GM23338 (cell line): Measurements from ENCODE around the gene SLC30A1. TPM values are rescaled to one million over a fixed set of nuclear protein-coding genes. Genes with fewer than 3 reads are reported as not detected.

ENCODE experiments used
- ATAC-seq: fragments of 200-7000 bp; cut with Tn5 transposase; 3 replicates; pipeline ENCODE4 v1.9.1; 2020
- DNase-seq: peaks from one replicate; pipeline ENCODE4 v3.0.0-alpha.2; 2015; ENCODE audit warnings: low spot score
- H2AFZ ChIP-seq: fragments of 200-600 bp; sonication (generic); 2 replicates; pipeline ENCODE4 v1.8.0; 2016; ENCODE audit warnings: antibody characterized with exemption, mild to moderate bottlenecking, moderate library complexity
- H3F3A ChIP-seq: fragments of 200-600 bp; sonication (generic); replicated peaks from 2 replicates; pipeline ENCODE4 v1.8.0; 2017; ENCODE audit warnings: antibody characterized with exemption, mixed run types, low read depth
- H3K27ac ChIP-seq: fragments of 200-600 bp; sonication (generic); 2 replicates; pipeline ENCODE4 v1.6.1; 2016; ENCODE audit warnings: low read depth
- H3K27me3 ChIP-seq: fragments of 200-600 bp; sonication (generic); 2 replicates; pipeline ENCODE4 v1.8.0; 2016; ENCODE audit warnings: mild to moderate bottlenecking, mixed run types, moderate library complexity; ENCODE audit not compliant: insufficient read depth
- H3K36me3 ChIP-seq: fragments of 200-600 bp; sonication (generic); 2 replicates; pipeline ENCODE4 v1.8.0; 2016; ENCODE audit warnings: mild to moderate bottlenecking; ENCODE audit not compliant: insufficient read depth
- H3K4me1 ChIP-seq: fragments of 200-600 bp; sonication (generic); 2 replicates; pipeline ENCODE4 v1.8.0; 2016; ENCODE audit warnings: mild to moderate bottlenecking, moderate library complexity; ENCODE audit not compliant: insufficient read depth
- H3K4me2 ChIP-seq: fragments of 200-600 bp; sonication (generic); 2 replicates; pipeline ENCODE4 v1.7.1; 2017; ENCODE audit warnings: mixed run types
- H3K4me3 ChIP-seq: fragments of 200-600 bp; sonication (generic); 2 replicates; pipeline ENCODE4 v1.6.1; 2016; ENCODE audit warnings: mixed run types
- H3K79me2 ChIP-seq: fragments of 200-600 bp; sonication (generic); replicated peaks from 2 replicates; pipeline ENCODE4 v1.8.0; 2017; ENCODE audit warnings: mild to moderate bottlenecking; ENCODE audit not compliant: insufficient read depth
- H3K9me2 ChIP-seq: fragments of 200-600 bp; sonication (generic); 2 replicates; pipeline ENCODE4 v1.8.0; 2017; ENCODE audit not compliant: insufficient read depth
- H4K20me1 ChIP-seq: fragments of 200-600 bp; sonication (generic); replicated peaks from 2 replicates; pipeline ENCODE4 v1.8.0; 2017; ENCODE audit warnings: mild to moderate bottlenecking; ENCODE audit not compliant: insufficient read depth
- H3K27ac Mint-ChIP-seq: 2 replicates; pipeline ENCODE4 v1.8.0; 2020; ENCODE audit warnings: inconsistent platforms, mild to moderate bottlenecking, moderate library complexity, mixed read lengths
- H3K27me3 Mint-ChIP-seq: 3 replicates; pipeline ENCODE4 v1.8.0; 2022; ENCODE audit warnings: low read depth, mild to moderate bottlenecking, moderate library complexity, mixed read lengths, inconsistent platforms; ENCODE audit not compliant: insufficient read depth, poor library complexity
- H3K36me3 Mint-ChIP-seq: 3 replicates; pipeline ENCODE4 v1.8.0; 2021; ENCODE audit warnings: low read depth, mild to moderate bottlenecking, inconsistent platforms, moderate library complexity, mixed read lengths
- H3K4me1 Mint-ChIP-seq: 3 replicates; pipeline ENCODE4 v1.8.0; 2020; ENCODE audit warnings: mild to moderate bottlenecking, inconsistent platforms, mixed read lengths
- H3K4me3 Mint-ChIP-seq: 3 replicates; pipeline ENCODE4 v1.8.0; 2021; ENCODE audit warnings: moderate library complexity, mild to moderate bottlenecking, inconsistent platforms, mixed read lengths
- H3K9me3 Mint-ChIP-seq: 3 replicates; pipeline ENCODE4 v1.8.0; 2020; ENCODE audit warnings: moderate library complexity, mild to moderate bottlenecking, inconsistent platforms, mixed read lengths
- CREB1 ChIP-seq: fragments of 250-450 bp; sonication (Bioruptor Pico); IDR thresholded peaks from 2 replicates; pipeline ENCODE4 v1.5.0; 2020; ENCODE audit warnings: low read depth, mild to moderate bottlenecking, moderate library complexity
- EZH2phosphoT487 ChIP-seq: fragments of 200-600 bp; sonication (generic); IDR thresholded peaks from one replicate; pipeline ENCODE4 v1.8.1; 2018; ENCODE audit warnings: antibody characterized with exemption; ENCODE audit not compliant: unreplicated experiment
- JUNB ChIP-seq: IDR thresholded peaks from one replicate; pipeline ENCODE4 v1.6.1; 2016; ENCODE audit warnings: antibody characterized with exemption; ENCODE audit not compliant: unreplicated experiment
- NANOG ChIP-seq: IDR thresholded peaks from 2 replicates; pipeline ENCODE4 v1.6.1; 2016; ENCODE audit warnings: antibody characterized with exemption, borderline replicate concordance
- POLR2AphosphoS5 ChIP-seq: IDR thresholded peaks from 2 replicates; pipeline ENCODE4 v1.6.1; 2016; ENCODE audit warnings: antibody characterized with exemption, low read depth
- ZNF114 ChIP-seq: fragments of 250-450 bp; sonication (Bioruptor Pico); IDR thresholded peaks from 2 replicates; pipeline ENCODE4 v1.5.0; 2020; ENCODE audit warnings: mild to moderate bottlenecking, moderate library complexity
- ZNF331 ChIP-seq: fragments of 250-450 bp; sonication (Bioruptor Pico); IDR thresholded peaks from 2 replicates; pipeline ENCODE4 v1.5.0; 2020; ENCODE audit warnings: low read depth, mild to moderate bottlenecking, moderate library complexity
- polyA plus RNA-seq: library from polyadenylated mRNA; unstranded; fragments of >200 nt; fragmentation: Nextera tagmentation; extraction: Ambion mirVana; gene quantifications from 2 replicates; pipeline ENCODE4 v1.2.1, GENCODE V29; 2016
- total RNA-seq: library from RNA; depleted of rRNA; stranded (reverse); fragments of >200 nt; shearing (Covaris generic); gene quantifications from 2 replicates; pipeline ENCODE4 v1.2.3, GENCODE V29; 2014
- TF ChIP-seq, protein P1 (sequence below): fragments of 250-450 bp; sonication (Bioruptor Pico); IDR thresholded peaks from 2 replicates; pipeline ENCODE4 v1.5.0; 2020; ENCODE audit warnings: mild to moderate bottlenecking, moderate library complexity
- TF ChIP-seq, protein P2 (sequence below), 2 experiments: fragments of 200-600 bp in 1 of 2; sonication (generic) in 1 of 2; conservative IDR thresholded peaks; 2 replicates each; pipeline versions ENCODE4 v1.5.1 to v1.6.1; 2016 to 2017; ENCODE audit warnings: antibody characterized with exemption in 2 of 2, low read depth in 2 of 2, mild to moderate bottlenecking in 2 of 2, moderate library complexity in 1 of 2
- TF ChIP-seq, protein P3 (sequence below): IDR thresholded peaks from one replicate; pipeline ENCODE4 v1.6.1; 2018; ENCODE audit warnings: antibody characterized with exemption; ENCODE audit not compliant: unreplicated experiment

The SLC30A1 gene
- total and polyA plus RNA-seq, 2 experiments from 2014 or later = 3.3 to 17.7 TPM

DNA sequence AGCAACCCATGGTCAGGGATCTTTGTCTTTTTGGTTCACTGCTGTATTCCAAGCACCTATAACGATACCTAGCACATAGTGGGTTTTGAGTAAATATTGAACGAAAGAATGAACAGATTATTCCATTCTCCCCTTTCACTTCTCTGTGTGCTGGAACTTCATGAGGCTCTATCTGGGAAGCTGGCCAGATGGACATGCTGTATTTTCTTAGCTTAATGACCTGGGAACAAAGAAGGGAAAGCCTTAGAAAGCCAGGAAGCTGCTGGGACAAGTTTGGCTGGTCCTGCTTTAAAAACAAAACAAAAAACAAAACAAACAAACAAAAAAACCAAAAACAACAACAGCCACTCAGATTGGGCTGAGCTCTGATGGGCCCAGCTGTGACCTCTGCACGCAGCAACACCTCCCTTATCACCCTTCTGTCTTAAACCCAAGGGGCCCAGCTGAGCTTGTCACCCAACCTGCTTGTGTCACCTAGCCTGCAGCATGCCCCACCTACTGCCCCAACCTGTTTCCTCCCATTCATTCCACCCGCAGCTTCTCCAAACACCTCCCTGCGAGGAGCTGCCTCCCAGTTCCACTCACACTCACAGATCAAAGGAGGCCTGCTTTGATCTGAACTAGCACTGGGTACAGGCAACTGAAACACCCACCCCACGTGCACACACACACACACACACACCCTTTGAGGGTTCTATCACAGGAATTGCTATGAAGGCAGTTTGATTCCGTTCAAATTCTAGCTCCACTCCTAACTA, 37.1 kb downstream of the SLC30A1 start:
- no peak overlapping the region for H3K4me2 ChIP-seq
- no peak overlapping the region for H3K4me3 ChIP-seq
- Mint-ChIP-seq H3K4me3 (no peak overlapping the region), H3K27ac (no peak overlapping the region), H3K36me3 (peaks cover 12% of the 10 kb centered on the region), H3K27me3 (peaks cover 12% of the 10 kb centered on the region), H3K4me1 (peaks cover 10% of the 10 kb centered on the region), H3K9me3 (peaks cover 22% of the 10 kb centered on the region)
- H3K36me3 ChIP-seq = no peaks in the 10 kb centered on the region
- H4K20me1 ChIP-seq = no peaks in the 10 kb centered on the region
- ATAC-seq (no peak), DNase-seq (no peak)
- no peak overlapping the region for H2AFZ ChIP-seq
- H3K27me3 ChIP-seq = no peaks in the 10 kb centered on the region
- H3K9me2 ChIP-seq = no peaks in the 10 kb centered on the region
- no peaks in the 10 kb centered on the region for H3F3A ChIP-seq
- H3K27ac ChIP-seq = no peak overlapping the region
- TF ChIP-seq ZNF331 (CRISPR knock-in tag) = no peak
- no peaks in the 10 kb centered on the region for H3K79me2 ChIP-seq
- no peaks in the 10 kb centered on the region for H3K4me1 ChIP-seq

DNA sequence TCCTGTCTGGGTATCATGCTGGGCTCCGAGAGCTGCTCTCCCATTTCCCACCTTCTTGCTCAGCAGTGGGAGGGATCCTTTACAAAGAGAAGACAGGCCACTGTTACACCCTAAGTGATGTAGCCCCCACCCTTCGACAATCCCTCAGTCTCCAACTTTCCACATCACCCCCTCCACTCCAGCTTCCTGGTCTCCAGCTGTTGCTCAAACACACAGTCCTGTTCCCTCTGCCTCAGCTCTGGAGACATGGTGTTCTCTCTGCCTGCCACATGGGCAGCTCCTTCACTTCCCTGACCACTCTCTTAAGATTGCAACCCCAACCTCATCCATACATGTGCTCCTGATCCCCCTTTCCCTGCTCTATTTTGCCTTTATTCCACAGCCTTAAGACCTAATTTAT, 37.7 kb downstream of the SLC30A1 start:
- Histone ChIP-seq H3K79me2 (no peaks in the 10 kb centered on the region), H3K4me2 (no peak overlapping the region), H3K9me2 (no peaks in the 10 kb centered on the region), H3F3A (no peaks in the 10 kb centered on the region), H3K4me3 (no peak overlapping the region), H3K36me3 (no peaks in the 10 kb centered on the region), H2AFZ (no peak overlapping the region), H3K27me3 (no peaks in the 10 kb centered on the region), H3K27ac (no peak overlapping the region), H4K20me1 (no peaks in the 10 kb centered on the region), H3K4me1 (no peaks in the 10 kb centered on the region)
- DNase-seq (no peak), ATAC-seq (no peak)
- Mint-ChIP-seq H3K27me3 (peaks cover 12% of the 10 kb centered on the region), H3K4me1 (peaks cover 10% of the 10 kb centered on the region), H3K9me3 (peaks cover 22% of the 10 kb centered on the region), H3K36me3 (peaks cover 12% of the 10 kb centered on the region), H3K27ac (no peak overlapping the region), H3K4me3 (no peak overlapping the region)
- TF ChIP-seq, protein P1, sequence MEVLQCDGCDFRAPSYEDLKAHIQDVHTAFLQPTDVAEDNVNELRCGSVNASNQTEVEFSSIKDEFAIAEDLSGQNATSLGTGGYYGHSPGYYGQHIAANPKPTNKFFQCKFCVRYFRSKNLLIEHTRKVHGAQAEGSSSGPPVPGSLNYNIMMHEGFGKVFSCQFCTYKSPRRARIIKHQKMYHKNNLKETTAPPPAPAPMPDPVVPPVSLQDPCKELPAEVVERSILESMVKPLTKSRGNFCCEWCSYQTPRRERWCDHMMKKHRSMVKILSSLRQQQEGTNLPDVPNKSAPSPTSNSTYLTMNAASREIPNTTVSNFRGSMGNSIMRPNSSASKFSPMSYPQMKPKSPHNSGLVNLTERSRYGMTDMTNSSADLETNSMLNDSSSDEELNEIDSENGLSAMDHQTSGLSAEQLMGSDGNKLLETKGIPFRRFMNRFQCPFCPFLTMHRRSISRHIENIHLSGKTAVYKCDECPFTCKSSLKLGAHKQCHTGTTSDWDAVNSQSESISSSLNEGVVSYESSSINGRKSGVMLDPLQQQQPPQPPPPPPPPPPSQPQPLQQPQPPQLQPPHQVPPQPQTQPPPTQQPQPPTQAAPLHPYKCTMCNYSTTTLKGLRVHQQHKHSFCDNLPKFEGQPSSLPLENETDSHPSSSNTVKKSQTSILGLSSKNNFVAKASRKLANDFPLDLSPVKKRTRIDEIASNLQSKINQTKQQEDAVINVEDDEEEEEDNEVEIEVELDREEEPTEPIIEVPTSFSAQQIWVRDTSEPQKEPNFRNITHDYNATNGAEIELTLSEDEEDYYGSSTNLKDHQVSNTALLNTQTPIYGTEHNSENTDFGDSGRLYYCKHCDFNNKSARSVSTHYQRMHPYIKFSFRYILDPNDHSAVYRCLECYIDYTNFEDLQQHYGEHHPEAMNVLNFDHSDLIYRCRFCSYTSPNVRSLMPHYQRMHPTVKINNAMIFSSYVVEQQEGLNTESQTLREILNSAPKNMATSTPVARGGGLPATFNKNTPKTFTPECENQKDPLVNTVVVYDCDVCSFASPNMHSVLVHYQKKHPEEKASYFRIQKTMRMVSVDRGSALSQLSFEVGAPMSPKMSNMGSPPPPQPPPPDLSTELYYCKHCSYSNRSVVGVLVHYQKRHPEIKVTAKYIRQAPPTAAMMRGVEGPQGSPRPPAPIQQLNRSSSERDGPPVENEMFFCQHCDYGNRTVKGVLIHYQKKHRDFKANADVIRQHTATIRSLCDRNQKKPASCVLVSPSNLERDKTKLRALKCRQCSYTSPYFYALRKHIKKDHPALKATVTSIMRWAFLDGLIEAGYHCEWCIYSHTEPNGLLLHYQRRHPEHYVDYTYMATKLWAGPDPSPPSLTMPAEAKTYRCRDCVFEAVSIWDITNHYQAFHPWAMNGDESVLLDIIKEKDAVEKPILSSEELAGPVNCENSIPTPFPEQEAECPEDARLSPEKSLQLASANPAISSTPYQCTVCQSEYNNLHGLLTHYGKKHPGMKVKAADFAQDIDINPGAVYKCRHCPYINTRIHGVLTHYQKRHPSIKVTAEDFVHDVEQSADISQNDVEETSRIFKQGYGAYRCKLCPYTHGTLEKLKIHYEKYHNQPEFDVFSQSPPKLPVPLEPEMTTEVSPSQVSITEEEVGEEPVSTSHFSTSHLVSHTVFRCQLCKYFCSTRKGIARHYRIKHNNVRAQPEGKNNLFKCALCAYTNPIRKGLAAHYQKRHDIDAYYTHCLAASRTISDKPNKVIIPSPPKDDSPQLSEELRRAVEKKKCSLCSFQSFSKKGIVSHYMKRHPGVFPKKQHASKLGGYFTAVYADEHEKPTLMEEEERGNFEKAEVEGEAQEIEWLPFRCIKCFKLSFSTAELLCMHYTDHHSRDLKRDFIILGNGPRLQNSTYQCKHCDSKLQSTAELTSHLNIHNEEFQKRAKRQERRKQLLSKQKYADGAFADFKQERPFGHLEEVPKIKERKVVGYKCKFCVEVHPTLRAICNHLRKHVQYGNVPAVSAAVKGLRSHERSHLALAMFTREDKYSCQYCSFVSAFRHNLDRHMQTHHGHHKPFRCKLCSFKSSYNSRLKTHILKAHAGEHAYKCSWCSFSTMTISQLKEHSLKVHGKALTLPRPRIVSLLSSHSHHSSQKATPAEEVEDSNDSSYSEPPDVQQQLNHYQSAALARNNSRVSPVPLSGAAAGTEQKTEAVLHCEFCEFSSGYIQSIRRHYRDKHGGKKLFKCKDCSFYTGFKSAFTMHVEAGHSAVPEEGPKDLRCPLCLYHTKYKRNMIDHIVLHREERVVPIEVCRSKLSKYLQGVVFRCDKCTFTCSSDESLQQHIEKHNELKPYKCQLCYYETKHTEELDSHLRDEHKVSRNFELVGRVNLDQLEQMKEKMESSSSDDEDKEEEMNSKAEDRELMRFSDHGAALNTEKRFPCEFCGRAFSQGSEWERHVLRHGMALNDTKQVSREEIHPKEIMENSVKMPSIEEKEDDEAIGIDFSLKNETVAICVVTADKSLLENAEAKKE = no peak
- TF ChIP-seq CREB1 (CRISPR knock-in tag) (no peak), EZH2phosphoT487 (no peak), POLR2AphosphoS5 (no peak), NANOG (no peak), ZNF114 (CRISPR knock-in tag) (no peak), JUNB (no peak), ZNF331 (CRISPR knock-in tag) (no peak)
- TF ChIP-seq, protein P2, sequence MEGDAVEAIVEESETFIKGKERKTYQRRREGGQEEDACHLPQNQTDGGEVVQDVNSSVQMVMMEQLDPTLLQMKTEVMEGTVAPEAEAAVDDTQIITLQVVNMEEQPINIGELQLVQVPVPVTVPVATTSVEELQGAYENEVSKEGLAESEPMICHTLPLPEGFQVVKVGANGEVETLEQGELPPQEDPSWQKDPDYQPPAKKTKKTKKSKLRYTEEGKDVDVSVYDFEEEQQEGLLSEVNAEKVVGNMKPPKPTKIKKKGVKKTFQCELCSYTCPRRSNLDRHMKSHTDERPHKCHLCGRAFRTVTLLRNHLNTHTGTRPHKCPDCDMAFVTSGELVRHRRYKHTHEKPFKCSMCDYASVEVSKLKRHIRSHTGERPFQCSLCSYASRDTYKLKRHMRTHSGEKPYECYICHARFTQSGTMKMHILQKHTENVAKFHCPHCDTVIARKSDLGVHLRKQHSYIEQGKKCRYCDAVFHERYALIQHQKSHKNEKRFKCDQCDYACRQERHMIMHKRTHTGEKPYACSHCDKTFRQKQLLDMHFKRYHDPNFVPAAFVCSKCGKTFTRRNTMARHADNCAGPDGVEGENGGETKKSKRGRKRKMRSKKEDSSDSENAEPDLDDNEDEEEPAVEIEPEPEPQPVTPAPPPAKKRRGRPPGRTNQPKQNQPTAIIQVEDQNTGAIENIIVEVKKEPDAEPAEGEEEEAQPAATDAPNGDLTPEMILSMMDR (conservative IDR thresholded peaks at IDR 0.05; ENCODE audit: low read depth in 2 of 2) = no peak
- TF ChIP-seq, protein P3, sequence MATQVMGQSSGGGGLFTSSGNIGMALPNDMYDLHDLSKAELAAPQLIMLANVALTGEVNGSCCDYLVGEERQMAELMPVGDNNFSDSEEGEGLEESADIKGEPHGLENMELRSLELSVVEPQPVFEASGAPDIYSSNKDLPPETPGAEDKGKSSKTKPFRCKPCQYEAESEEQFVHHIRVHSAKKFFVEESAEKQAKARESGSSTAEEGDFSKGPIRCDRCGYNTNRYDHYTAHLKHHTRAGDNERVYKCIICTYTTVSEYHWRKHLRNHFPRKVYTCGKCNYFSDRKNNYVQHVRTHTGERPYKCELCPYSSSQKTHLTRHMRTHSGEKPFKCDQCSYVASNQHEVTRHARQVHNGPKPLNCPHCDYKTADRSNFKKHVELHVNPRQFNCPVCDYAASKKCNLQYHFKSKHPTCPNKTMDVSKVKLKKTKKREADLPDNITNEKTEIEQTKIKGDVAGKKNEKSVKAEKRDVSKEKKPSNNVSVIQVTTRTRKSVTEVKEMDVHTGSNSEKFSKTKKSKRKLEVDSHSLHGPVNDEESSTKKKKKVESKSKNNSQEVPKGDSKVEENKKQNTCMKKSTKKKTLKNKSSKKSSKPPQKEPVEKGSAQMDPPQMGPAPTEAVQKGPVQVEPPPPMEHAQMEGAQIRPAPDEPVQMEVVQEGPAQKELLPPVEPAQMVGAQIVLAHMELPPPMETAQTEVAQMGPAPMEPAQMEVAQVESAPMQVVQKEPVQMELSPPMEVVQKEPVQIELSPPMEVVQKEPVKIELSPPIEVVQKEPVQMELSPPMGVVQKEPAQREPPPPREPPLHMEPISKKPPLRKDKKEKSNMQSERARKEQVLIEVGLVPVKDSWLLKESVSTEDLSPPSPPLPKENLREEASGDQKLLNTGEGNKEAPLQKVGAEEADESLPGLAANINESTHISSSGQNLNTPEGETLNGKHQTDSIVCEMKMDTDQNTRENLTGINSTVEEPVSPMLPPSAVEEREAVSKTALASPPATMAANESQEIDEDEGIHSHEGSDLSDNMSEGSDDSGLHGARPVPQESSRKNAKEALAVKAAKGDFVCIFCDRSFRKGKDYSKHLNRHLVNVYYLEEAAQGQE = no peak
